ENCODE results near the gene DNHD1.

Gene DNHD1

DNA sequence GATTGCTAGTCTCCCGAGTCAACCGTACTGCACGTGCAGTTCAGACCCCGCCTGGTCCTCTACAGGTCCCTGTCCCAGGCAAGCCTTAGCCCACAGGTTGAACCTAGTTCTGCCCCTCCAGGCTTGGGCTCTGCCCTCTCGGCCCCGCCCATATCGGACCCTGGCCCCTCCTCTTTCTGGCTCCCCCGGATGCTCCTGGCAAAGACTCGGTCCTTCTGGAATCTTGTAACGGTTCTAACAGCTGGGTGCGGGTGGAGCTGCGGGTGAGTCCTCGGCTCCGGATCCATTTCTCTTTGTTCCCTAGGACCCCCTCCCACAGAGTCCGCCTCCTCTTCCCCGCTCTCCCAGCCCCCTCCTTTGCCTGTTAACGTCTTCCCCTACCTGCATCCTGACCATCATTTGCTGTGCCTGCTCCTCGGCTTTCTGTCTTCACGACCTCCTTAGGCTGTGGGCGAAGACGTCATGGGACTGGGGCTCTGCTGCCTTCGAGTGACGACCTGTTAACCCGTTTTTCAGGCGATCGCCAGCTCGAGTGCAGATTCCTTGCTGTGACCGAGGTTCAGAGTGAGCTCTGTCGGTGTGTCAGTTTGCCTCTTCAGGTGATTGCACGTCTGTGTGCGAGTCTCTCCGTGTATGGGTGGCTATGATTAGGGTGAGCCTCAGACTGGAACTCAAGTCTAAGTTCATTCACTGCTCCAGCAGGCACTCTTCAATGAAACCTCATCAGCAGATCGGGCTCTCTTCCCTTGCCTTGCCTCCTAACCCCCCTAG, at the start of gene DNHD1:
Gene DNHD1, plus strand, starts transcription at position 212 of the 771 bp plus-strand sequence. CDS start 936 bp downstream, outside the sequence.
- H3K4me3 ChIP-seq (ENCODE audit: low read length): no peak within 1 kb of the TSS
- no peak for TF ChIP-seq ZNF274 (IDR thresholded peaks at IDR 0.05; ENCODE audit: low read depth, low read length)

- TF ChIP-seq ZNF274 (IDR thresholded peaks at IDR 0.05; ENCODE audit: low read depth, low read length): no peak
- H3K4me3 ChIP-seq (ENCODE audit: low read length): no peak overlapping the region
Observed at GRCh38 chr11:6448574-6448973, 48.5 kb upstream of the DNHD1 start.

GRCh38 chr11:6452219-6452618, 44.9 kb upstream of the DNHD1 start:
- no peak overlapping the region for H3K4me3 ChIP-seq (ENCODE audit: low read length)
- TF ChIP-seq ZNF274 (IDR thresholded peaks at IDR 0.05; ENCODE audit: low read depth, low read length): no peak

DNA sequence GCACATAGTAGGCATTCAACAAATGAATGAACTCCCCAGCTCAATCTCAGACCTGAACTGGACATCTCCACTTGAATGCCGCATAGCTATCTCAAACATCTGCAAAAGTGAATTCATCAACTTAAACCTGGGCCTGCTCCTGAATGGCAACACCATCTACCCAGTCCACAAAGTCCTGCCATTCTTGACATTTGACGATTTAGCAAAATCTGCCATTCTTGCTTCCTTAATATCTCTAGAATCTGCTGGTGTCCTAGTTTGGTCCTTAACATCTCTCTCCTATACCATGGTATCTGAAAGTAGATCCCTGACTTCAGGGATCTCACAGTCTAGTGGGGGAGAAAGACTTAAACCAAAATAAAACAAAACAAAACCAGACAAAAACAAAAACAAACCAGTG, 43.9 kb upstream of the DNHD1 start:
- no peak overlapping the region for H3K4me3 ChIP-seq (ENCODE audit: low read length)
- no peak for TF ChIP-seq ZNF274 (IDR thresholded peaks at IDR 0.05; ENCODE audit: low read depth, low read length)

GRCh38 chr11:6455070-6455469, 42.0 kb upstream of the DNHD1 start:
- TF ChIP-seq ZNF274 (IDR thresholded peaks at IDR 0.05; ENCODE audit: low read depth, low read length): no peak
- no peak overlapping the region for H3K4me3 ChIP-seq (ENCODE audit: low read length)

DNA sequence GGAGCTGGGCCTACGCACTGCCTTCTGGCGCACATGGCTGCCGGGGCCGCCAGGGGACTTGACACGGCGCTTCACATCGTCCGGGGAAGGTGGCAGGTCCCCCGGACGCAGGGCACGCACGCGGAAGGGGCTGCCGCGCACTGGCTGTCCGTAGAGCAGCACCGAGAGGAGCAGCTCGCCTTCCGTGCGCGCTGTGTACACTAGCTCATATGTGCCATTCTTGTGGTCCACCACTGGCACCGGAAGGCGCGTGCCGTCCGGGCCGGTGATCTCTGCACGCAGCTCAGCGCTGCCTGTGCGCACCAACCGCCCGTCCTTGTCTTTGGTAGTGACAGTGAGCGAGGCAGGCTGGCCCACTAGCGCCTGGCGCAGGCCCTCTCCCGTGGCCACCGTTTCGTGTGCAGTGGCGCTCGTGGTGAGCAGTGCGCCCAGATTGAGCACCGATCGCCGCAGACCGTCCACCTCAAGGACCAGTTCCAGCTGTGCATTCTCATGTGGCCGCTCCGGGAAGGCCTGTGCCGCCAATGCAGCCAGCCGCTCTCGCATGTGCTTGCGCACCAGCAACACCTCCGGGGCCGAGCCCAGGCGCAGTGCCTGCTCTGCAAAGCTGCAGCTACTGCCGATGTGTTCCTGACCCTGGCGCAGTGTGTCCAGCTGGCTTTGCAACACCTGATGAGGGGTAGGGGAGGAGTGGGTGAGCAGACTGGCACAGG, 40.6 kb upstream of the DNHD1 start:
- no peak for TF ChIP-seq ZNF274 (IDR thresholded peaks at IDR 0.05; ENCODE audit: low read depth, low read length)
- no peak overlapping the region for H3K4me3 ChIP-seq (ENCODE audit: low read length)

DNA sequence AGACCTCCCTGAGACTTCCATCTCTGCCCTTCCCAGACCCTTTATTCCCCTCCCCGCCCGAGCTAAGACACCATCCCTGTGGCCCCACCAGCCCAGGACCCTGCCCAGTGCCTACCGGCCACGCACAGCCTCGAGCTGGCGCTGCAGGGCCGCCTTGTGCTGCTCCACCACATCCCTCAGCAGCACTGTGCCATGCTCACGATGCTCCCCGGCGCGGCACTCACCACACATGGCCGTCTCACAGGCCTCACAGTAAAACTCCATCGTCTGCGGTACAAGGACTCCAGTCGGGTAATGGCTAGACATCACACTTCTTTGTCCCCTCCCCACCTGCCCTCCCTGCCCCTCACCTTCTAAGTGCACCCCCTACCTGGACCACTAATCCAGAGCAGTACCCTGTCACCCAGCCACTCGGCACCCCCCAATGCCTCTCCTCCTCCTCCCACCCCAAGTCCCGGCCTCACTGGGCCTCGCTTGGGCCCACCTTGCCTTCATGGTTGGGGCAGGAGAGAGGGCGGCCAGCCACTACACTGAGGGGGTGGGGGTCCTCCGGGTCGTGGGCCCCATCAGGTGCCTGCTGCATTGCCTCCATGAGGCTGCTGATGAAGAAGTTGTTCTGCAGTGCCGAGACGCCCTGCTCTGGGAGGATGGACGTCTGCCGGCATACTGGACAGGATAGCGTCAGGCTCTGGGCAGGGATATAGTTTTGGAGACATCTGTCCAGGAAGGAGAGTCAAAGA, 39.3 kb upstream of the DNHD1 start:
- H3K4me3 ChIP-seq (ENCODE audit: low read length): no peak overlapping the region
- TF ChIP-seq ZNF274 (IDR thresholded peaks at IDR 0.05; ENCODE audit: low read depth, low read length): no peak

GRCh38 chr11:6458352-6459098, 38.6 kb upstream of the DNHD1 start:
- TF ChIP-seq ZNF274 (IDR thresholded peaks at IDR 0.05; ENCODE audit: low read depth, low read length): no peak
- no peak overlapping the region for H3K4me3 ChIP-seq (ENCODE audit: low read length)

GRCh38 chr11:6459099-6459450, 38.0 kb upstream of the DNHD1 start:
- no peak overlapping the region for H3K4me3 ChIP-seq (ENCODE audit: low read length)
- TF ChIP-seq ZNF274 (IDR thresholded peaks at IDR 0.05; ENCODE audit: low read depth, low read length): no peak

GRCh38 chr11:6468712-6469495, 28.2 kb upstream of the DNHD1 start:
- no peak for TF ChIP-seq ZNF274 (IDR thresholded peaks at IDR 0.05; ENCODE audit: low read depth, low read length)
- no peak overlapping the region for H3K4me3 ChIP-seq (ENCODE audit: low read length)

GRCh38 chr11:6469599-6469998, 27.5 kb upstream of the DNHD1 start:
- no peak for TF ChIP-seq ZNF274 (IDR thresholded peaks at IDR 0.05; ENCODE audit: low read depth, low read length)
- no peak overlapping the region for H3K4me3 ChIP-seq (ENCODE audit: low read length)

DNA sequence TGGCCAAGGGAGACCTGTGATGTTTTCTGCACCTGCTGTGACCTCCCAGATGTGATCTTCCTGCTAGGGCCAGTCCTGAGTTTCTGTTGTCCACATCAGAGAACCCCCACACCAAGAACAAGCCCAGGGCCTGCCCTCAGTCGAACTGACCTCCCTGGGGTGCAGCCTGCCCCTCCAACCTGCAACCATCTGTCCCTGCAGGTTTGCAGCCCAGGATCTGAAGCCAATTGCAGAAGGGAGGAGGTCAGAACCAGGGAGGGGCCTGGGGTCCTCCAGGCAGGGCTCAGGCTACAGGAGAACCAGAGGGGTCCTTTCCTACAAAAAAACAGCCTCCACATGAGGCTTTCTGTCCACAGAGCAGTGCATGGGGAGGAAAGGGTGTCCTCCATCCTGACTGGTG, 24.1 kb upstream of the DNHD1 start:
- TF ChIP-seq ZNF274 (IDR thresholded peaks at IDR 0.05; ENCODE audit: low read depth, low read length): no peak
- H3K4me3 ChIP-seq (ENCODE audit: low read length): peak overlapping the region; percentile 24; the same call in 1 of the 2 replicates
